NAMALWA (cell line): Measurements from ENCODE around the gene SNX13.

Source experiments
- DNase-seq: peaks from one replicate; pipeline ENCODE4 v3.0.0-alpha.2; 2015; ENCODE audit warnings: low spot score

SNX13 gene, protein sequence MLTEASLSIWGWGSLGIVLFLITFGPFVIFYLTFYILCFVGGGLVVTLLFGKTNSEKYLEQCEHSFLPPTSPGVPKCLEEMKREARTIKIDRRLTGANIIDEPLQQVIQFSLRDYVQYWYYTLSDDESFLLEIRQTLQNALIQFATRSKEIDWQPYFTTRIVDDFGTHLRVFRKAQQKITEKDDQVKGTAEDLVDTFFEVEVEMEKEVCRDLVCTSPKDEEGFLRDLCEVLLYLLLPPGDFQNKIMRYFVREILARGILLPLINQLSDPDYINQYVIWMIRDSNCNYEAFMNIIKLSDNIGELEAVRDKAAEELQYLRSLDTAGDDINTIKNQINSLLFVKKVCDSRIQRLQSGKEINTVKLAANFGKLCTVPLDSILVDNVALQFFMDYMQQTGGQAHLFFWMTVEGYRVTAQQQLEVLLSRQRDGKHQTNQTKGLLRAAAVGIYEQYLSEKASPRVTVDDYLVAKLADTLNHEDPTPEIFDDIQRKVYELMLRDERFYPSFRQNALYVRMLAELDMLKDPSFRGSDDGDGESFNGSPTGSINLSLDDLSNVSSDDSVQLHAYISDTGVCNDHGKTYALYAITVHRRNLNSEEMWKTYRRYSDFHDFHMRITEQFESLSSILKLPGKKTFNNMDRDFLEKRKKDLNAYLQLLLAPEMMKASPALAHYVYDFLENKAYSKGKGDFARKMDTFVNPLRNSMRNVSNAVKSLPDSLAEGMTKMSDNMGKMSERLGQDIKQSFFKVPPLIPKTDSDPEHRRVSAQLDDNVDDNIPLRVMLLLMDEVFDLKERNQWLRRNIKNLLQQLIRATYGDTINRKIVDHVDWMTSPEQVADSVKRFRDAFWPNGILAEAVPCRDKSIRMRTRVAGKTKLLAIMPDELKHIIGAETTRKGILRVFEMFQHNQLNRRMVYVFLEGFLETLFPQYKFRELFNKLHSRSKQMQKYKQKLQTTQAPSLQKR

DNA sequence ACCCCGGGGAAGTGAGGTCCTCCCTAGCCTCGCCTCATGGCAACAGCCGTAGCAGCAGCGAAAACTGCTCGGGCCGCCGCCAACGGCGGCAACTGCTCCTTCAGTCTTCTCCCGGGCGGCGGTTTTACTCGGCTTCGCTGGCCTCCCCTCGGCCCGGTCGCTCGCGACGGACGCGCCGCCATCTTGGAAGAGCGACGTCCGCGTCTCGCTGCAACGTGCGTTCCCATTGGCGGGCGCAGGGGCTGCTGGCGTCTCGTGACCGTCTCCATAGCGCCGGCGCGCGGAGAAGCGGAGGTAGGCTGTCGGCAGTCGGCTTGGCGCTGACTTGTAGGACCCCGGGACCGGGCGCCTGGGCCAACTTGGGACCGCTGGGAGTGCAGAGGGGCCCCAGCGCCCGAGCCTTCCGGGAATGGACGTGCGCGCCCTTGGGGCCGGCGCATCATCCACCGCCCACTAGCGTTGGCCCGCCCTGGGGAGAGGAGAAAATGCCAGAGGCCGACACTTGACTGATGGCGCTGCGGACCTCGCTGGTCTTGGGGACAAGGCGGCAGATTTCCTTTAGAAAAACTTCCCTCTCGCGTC lies at the start of gene SNX13:
Gene SNX13 (minus strand): TSS at position 193 of the 582 bp plus-strand sequence. CDS start 199 bp downstream, outside the sequence.
- DNase-seq: peak; percentile 97

DNA sequence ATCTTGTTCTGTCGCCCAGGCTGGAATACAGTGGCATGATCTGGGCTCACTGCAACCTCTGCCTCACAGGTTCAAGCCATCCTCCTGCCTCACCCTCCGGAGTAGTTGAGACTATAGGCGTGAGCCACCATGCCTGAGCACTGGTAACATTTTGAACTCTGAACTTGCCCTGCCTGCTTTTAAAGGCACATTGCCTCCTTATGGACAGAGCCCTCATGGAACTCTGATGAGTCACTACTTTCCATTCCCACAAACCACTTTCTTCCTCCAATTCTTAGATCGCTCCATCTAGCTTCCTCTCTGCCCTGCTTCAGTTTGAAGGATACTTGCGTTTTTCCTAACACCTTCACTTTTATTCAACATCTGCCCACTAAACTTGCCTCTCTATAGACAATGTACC lies 49.3 kb upstream of the SNX13 start:
- no peak for DNase-seq

DNA sequence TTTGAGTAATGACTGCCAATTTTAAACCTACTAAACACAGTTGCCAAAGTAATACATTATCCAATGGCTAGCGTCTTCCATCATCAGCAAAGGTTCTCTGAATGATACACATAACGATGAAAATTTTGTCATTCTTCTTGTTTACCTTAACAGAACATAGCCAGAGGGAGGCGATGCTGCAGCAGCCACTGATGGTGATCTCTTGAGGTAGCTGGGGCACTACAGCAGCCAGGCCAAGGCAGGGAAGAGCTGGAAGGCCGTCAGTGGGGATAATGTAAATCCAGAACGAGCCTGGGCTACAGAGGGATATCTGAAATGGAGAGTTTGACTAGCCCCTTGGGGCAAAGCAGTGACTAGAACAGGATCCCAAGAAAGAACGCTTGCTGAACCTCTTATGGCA lies 48.6 kb upstream of the SNX13 start:
- DNase-seq: no peak

- no peak for DNase-seq
Observed at GRCh38 chr7:17988141-17988540, 47.8 kb upstream of the SNX13 start.

GRCh38 chr7:17986851-17987250 lies 46.6 kb upstream of the SNX13 start:
- DNase-seq: no peak

- no peak for DNase-seq
Observed at GRCh38 chr7:17985473-17986239, 45.4 kb upstream of the SNX13 start.

DNA sequence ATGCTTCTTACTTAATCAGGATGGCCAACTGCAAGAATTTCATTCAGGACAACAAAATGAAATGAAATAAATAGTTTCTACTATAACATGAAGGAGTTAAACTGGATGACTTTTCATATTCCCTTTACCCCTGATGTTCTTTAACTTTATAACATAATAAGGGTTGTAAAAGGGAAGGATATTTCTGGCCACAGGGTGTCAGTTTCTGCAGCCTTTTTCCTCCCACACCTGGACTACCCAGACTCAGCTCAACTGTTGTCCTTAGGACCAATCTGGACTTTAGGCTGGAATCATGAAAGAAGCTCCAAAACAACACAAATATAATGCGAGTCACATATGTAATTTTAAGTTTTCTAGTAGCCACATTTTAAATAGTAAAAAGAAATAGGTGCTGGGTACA lies 44.0 kb upstream of the SNX13 start:
- no peak for DNase-seq

DNA sequence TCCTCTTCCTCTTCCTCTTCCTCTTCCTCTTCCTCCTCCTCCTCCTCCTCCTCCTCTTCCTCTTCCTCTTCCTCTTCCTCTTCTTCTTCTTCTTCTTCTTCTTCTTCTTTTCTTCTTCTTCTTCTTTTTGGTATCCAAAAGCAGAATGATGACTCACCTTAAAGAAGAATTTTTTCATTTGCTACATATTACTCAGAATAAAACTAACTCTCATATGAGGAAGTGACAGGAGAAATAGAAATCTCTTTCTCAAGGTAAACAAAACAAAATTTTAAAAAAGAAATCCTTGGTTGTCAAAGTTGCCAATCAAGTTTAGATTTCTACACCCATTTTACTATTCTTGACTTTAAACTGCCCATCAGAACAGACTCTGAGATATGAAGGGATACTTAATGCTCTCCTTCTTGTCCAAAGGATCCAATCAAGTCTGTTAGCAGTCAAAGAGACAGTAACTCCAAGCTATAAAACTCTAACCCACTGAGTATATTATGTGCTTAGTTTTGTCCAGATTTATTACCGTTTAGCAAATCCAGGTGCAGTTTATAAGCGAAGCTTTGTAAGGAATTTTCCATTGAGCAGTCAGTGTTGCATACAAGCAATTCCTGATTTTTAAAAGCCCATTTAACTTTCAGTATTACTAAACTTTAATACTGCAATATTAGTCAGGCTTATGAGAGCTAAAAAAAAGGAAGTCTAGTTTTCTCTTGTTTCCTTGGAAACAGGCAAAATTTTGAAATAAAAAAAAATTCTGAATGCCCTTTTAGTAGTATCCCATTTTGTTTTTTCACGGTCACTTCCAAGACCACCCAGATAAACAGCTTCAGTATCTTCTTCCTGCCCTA lies 43.1 kb upstream of the SNX13 start:
- DNase-seq: no peak

DNA sequence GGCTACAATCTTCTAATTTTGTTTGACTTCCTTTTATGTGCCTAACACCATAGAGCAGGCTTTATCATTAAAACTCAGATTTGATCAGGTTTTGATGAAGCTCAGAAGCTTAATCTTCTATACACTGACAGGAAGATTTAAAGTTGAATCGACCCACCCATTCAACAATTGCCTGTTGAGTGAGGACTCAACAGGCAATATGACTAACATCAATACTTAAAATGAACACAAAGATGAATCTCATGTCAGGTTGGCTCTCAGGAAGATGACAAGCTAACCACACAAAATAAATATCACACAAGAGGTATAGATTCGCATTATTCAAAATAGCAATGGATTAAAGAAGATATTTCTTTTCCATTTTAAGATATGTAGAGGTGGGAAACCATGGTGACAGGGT lies 36.7 kb upstream of the SNX13 start:
- no peak for DNase-seq

DNA sequence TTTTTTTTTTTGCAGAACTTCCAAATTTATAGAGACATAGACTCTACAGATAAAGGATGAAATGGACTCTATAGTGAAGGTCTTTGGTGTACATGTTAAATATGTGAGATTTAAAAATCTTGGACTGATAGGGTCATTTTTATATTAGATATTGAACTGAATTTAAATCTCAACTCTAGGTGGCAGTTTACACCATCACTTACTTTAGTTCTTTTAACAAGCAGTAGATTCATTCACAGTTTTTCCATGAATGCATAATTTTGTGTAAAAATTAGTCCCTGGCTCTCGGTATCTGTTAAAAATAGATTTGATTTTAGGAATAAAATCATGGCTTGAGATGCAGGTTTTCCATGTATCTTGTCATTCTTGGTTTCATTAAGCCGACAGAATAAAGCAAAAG lies 31.1 kb upstream of the SNX13 start:
- no peak for DNase-seq

- DNase-seq: no peak
Observed at GRCh38 chr7:17968791-17969715, 28.8 kb upstream of the SNX13 start.

- no peak for DNase-seq
Observed at GRCh38 chr7:17966706-17967105, 26.4 kb upstream of the SNX13 start.

GRCh38 chr7:17965603-17966002 lies 25.3 kb upstream of the SNX13 start:
- DNase-seq: no peak

- no peak for DNase-seq
Observed at GRCh38 chr7:17963281-17963680, 23.0 kb upstream of the SNX13 start.

GRCh38 chr7:17962652-17963051 lies 22.4 kb upstream of the SNX13 start:
- DNase-seq: no peak

GRCh38 chr7:17957871-17958270 lies 17.6 kb upstream of the SNX13 start:
- no peak for DNase-seq

- DNase-seq: no peak
Observed at GRCh38 chr7:17952387-17952786, 12.1 kb upstream of the SNX13 start.

DNA sequence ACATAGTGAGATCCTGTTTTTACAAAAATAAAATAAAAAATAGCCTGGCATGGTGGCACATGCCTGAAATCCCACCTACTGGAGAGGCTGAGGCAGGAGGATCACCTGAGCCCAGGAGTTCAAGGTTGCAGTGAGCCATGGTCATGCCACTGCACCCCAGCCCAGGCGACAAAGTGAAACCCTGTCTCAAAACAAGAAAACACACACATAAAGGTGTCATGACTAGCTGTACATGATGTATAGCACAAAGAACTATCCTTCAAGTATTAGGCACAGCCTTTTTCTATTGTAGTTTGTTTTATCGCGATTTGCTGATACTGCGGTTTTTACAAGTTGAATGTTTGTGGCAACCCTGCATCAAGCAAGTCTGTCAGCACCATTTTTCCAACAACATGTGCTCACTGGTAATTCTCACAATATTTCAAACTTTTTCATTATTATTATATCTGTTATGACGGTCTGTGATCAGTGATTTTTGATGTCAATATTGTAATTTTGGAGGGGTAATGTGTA lies 11.5 kb upstream of the SNX13 start:
- DNase-seq: no peak

GRCh38 chr7:17948526-17949238 lies 8.4 kb upstream of the SNX13 start:
- DNase-seq: no peak
